GM12878 (cell line): ENCODE measurements around the gene PPFIBP1. TPM values are rescaled to one million over a fixed set of nuclear protein-coding genes. Genes with fewer than 3 reads are reported as not detected.

Experiments used
- ATAC-seq: fragments of 200-7000 bp; cut with Tn5 transposase; 3 replicates; pipeline ENCODE4 v1.9.1; 2020; ENCODE audit warnings: mild to moderate bottlenecking, moderate library complexity
- BruUV-seq: library from RNA; stranded (reverse); fragments of 400-500 nt; replicated peaks from 2 replicates; lab custom pipeline; 2021; lab: Mats Ljungman, UMichigan
- CTCF ChIA-PET: fragments of 300-600 bp; sonication (Branson Sonifier 250); formaldehyde crosslinking; extraction: SDS; loops from one replicate; lab custom pipeline; 2021; ENCODE audit warnings: inconsistent platforms; lab: Yijun Ruan, JAX
- POLR2A ChIA-PET: fragments of 350-600 bp; formaldehyde crosslinking; extraction: SDS; loops from one replicate; lab custom pipeline; 2021; ENCODE audit warnings: inconsistent platforms; lab: Charles Lee
- RAD21 ChIA-PET: fragments of 300-600 bp; sonication (Branson Sonifier 250); formaldehyde crosslinking; loops from one replicate; lab custom pipeline; 2023; ENCODE audit warnings: antibody characterized with exemption; ENCODE audit not compliant: unreplicated experiment; lab: Charles Lee
- SMC1A ChIA-PET: fragments of 300-600 bp; sonication (Branson Sonifier 250); formaldehyde crosslinking; loops from one replicate; lab custom pipeline; 2023; ENCODE audit not compliant: unreplicated experiment, uncharacterized antibody; lab: Charles Lee
- DNase-seq: peaks from one replicate; pipeline ENCODE4 v3.0.0-alpha.2; 2011; ENCODE audit warnings: low read depth, low spot score
- FAIRE-seq: peaks from 3 replicates; lab custom pipeline; 2011; peaks lifted over from hg19 to GRCh38; lab: Jason Lieb, UNC
- H2AFZ ChIP-seq: 2 replicates; pipeline ENCODE4 v1.6.0; 2011; ENCODE audit warnings: low read depth, low read length, control low read depth; ENCODE audit not compliant: control insufficient read depth
- H3K27ac ChIP-seq: 2 replicates; pipeline ENCODE4 v1.5.1; 2011; ENCODE audit warnings: control low read depth; ENCODE audit not compliant: control insufficient read depth, insufficient read depth
- H3K27me3 ChIP-seq, 2 experiments: replicated peaks in 1 of 2; 2 replicates each; pipeline versions ENCODE4 v1.6.0 to v1.6.1; 2011; ENCODE audit warnings: low read length in 1 of 2; ENCODE audit not compliant: control insufficient read depth in 2 of 2, insufficient read depth in 2 of 2
- H3K36me3 ChIP-seq, 2 experiments: 2 replicates each; pipeline ENCODE4 v1.5.1; 2011; ENCODE audit warnings: low read length in 1 of 2; ENCODE audit not compliant: control insufficient read depth in 2 of 2, insufficient read depth in 2 of 2
- H3K4me1 ChIP-seq: 2 replicates; pipeline ENCODE4 v1.6.1; 2011; ENCODE audit warnings: mild to moderate bottlenecking, low read length, moderate library complexity, mixed read lengths; ENCODE audit not compliant: control insufficient read depth, insufficient read depth
- H3K4me2 ChIP-seq: 2 replicates; pipeline ENCODE4 v1.6.0; 2011; ENCODE audit warnings: control low read depth; ENCODE audit not compliant: control insufficient read depth, insufficient read depth
- H3K4me3 ChIP-seq: fragments of 200-600 bp; sonication (generic); 2 replicates; pipeline ENCODE4 v1.5.1; 2016
- H3K79me2 ChIP-seq: 2 replicates; pipeline ENCODE4 v1.6.0; 2011; ENCODE audit warnings: low read length; ENCODE audit not compliant: control insufficient read depth, insufficient read depth
- H3K9ac ChIP-seq: 2 replicates; pipeline ENCODE4 v1.8.0; 2011; ENCODE audit warnings: low read length, control low read depth, mixed read lengths; ENCODE audit not compliant: control insufficient read depth, insufficient read depth
- H3K9me3 ChIP-seq: replicated peaks from 3 replicates; pipeline ENCODE4 v1.5.1; 2011; ENCODE audit warnings: mild to moderate bottlenecking, low read length; ENCODE audit not compliant: control insufficient read depth, insufficient read depth
- H4K20me1 ChIP-seq: 2 replicates; pipeline ENCODE4 v1.6.0; 2011; ENCODE audit not compliant: control insufficient read depth, insufficient read depth
- CREM ChIP-seq: IDR thresholded peaks from 2 replicates; pipeline ENCODE4 v1.6.1; 2014; ENCODE audit warnings: antibody characterized with exemption, low read depth
- ETV6 ChIP-seq, 2 experiments: fragments of 450-650 bp in 1 of 2; IDR thresholded peaks in 1 of 2; conservative IDR thresholded peaks in 1 of 2; 2 replicates each; pipeline ENCODE4 v1.6.1; 2014; ENCODE audit warnings: antibody characterized with exemption in 1 of 2, borderline replicate concordance in 1 of 2, low read depth in 1 of 2, mild to moderate bottlenecking in 1 of 2, moderate library complexity in 1 of 2
- PAX8 ChIP-seq: fragments of 450-650 bp; IDR thresholded peaks from 2 replicates; pipeline ENCODE4 v1.6.1; 2017; ENCODE audit warnings: mild to moderate bottlenecking, moderate library complexity
- SMARCA5 ChIP-seq: fragments of 450-650 bp; IDR thresholded peaks from 2 replicates; pipeline ENCODE4 v1.6.1; 2017; ENCODE audit warnings: mild to moderate bottlenecking
- SUZ12 ChIP-seq: fragments of 200-600 bp; sonication (generic); IDR thresholded peaks from one replicate; pipeline ENCODE4 v1.6.1; 2018; ENCODE audit warnings: antibody characterized with exemption, mild to moderate bottlenecking; ENCODE audit not compliant: unreplicated experiment
- TBL1XR1 ChIP-seq: IDR thresholded peaks from 2 replicates; pipeline ENCODE4 v1.6.1; 2012; ENCODE audit warnings: low read depth, low read length, improper control_type of control experiment
- ZSCAN29 ChIP-seq: fragments of 450-650 bp; IDR thresholded peaks from 2 replicates; pipeline ENCODE4 v1.6.1; 2017; ENCODE audit warnings: mild to moderate bottlenecking, moderate library complexity
- WGBS: methylation state at CpG from one replicate; pipeline ENCODE4 v1.1.6; 2016; ENCODE audit warnings: low lambda C conversion rate; ENCODE audit not compliant: insufficient replicate concordance, insufficient coverage; ENCODE audit errors: missing lambda C conversion rate; 5-methylcytosine and 5-hydroxymethylcytosine counted together
- in situ Hi-C: fragments of 300-500 bp; cut with MboI; formaldehyde crosslinking; loops from 9 replicates; pipeline ENCODE4 v1.14.3; 2018; ENCODE audit warnings: mixed read lengths
- intact Hi-C: fragments of 100-400 bp; cut with micrococcal nuclease; formaldehyde crosslinking; loops from one replicate; pipeline ENCODE4 v1.14.2; 2022; ENCODE audit not compliant: unreplicated experiment
- polyA plus RNA-seq, 11 experiments: library from polyadenylated mRNA; depleted of rRNA in 4 of 11; unstranded in 6 of 11; stranded (reverse) in 5 of 11; fragments of >200 nt; fragmentation: Nextera tagmentation in 4 of 11; fragmentation: Illumina TruSeq in 1 of 11; extraction: Ambion mirVana in 4 of 11; extraction: Trizol in 1 of 11; gene quantifications; 1 replicate in 1 of 11; 2 replicates in 10 of 11; pipeline versions ENCODE4 v1.2.1 to v1.2.3, GENCODE V29; 2011 to 2016; ENCODE audit warnings: inconsistent platforms in 2 of 11, missing spikeins in 2 of 11, low read depth in 1 of 11
- total RNA-seq, 4 experiments: library from RNA; depleted of rRNA in 3 of 4; stranded (reverse); fragments of >200 nt in 3 of 4; fragmentation: Illumina TruSeq in 1 of 4; extraction: Trizol in 1 of 4; gene quantifications; 2 replicates each; pipeline versions ENCODE4 v1.2.1 to v1.2.3, GENCODE V29; 2013 to 2021
- TF ChIP-seq, protein P1 (sequence below): IDR thresholded peaks from 2 replicates; pipeline ENCODE4 v1.6.1; 2012; ENCODE audit warnings: low read depth, low read length, improper control_type of control experiment
- TF ChIP-seq, protein P2 (sequence below): fragments of 450-650 bp; IDR thresholded peaks from 2 replicates; pipeline ENCODE4 v1.6.1; 2014; ENCODE audit warnings: mild to moderate bottlenecking

Gene PPFIBP1
- total and polyA plus RNA-seq, 10 of the 15 experiments (the other 5 are each of a cell fraction or from before 2014, with no cell fraction given): 0.47 to 7.8 (median 3.6) TPM

DNA sequence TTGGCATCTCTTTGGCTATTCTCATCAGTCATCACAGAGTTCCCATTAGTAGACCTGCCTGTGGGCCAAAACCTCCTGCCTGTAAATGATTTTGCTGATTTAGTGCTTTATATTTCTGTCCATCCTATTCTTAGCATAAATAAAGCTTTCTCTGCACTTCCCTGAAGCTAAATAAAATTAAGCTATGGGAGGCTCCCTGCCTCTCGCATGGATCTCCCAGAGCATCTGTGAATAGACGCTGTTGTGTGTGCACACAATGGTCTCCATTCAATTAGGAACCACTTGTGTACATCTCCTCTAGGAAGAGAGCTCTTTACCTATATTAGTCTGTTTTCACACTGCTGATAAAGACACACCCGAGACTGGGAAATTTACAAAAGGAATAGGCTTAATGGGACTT is 80.4 kb downstream of the PPFIBP1 start:
- RAD21 ChIA-PET: no interaction called here
- no peak overlapping the region for H3K9ac ChIP-seq
- no peaks in the 10 kb centered on the region for H3K79me2 ChIP-seq
- no peak for FAIRE-seq
- no TSS peak for BruUV-seq
- H4K20me1 ChIP-seq: no peaks in the 10 kb centered on the region
- SMC1A ChIA-PET: interaction anchor here (1.0 kb wide), 1 partner anchor 26 kb away, joined by 3 read pairs; no protein-coding TSS in a partner anchor
- no peak for TF ChIP-seq SUZ12
- TF ChIP-seq SMARCA5: no peak
- no peak for TF ChIP-seq CREM
- no peak for TF ChIP-seq ETV6 (conservative IDR thresholded peaks at IDR 0.05 in 1 of 2, IDR thresholded peaks at IDR 0.05 in 1 of 2; ENCODE audit: borderline replicate concordance in 1 of 2, low read depth in 1 of 2)
- TF ChIP-seq TBL1XR1: no peak
- TF ChIP-seq PAX8: no peak
- TF ChIP-seq, protein P1, sequence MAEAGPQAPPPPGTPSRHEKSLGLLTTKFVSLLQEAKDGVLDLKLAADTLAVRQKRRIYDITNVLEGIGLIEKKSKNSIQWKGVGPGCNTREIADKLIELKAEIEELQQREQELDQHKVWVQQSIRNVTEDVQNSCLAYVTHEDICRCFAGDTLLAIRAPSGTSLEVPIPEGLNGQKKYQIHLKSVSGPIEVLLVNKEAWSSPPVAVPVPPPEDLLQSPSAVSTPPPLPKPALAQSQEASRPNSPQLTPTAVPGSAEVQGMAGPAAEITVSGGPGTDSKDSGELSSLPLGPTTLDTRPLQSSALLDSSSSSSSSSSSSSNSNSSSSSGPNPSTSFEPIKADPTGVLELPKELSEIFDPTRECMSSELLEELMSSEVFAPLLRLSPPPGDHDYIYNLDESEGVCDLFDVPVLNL: no peak
- no peak for TF ChIP-seq ZSCAN29
- TF ChIP-seq, protein P2, sequence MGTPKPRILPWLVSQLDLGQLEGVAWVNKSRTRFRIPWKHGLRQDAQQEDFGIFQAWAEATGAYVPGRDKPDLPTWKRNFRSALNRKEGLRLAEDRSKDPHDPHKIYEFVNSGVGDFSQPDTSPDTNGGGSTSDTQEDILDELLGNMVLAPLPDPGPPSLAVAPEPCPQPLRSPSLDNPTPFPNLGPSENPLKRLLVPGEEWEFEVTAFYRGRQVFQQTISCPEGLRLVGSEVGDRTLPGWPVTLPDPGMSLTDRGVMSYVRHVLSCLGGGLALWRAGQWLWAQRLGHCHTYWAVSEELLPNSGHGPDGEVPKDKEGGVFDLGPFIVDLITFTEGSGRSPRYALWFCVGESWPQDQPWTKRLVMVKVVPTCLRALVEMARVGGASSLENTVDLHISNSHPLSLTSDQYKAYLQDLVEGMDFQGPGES: no peak
- TF ChIP-seq, all 136 proteins: peak for 0
- Histone ChIP-seq H3K4me1 (no peaks in the 10 kb centered on the region), H3K4me2 (no peak overlapping the region), H2AFZ (no peak overlapping the region), H3K4me3 (no peak overlapping the region), H3K27ac (no peak overlapping the region), H3K9me3 (peaks cover 3% of the 10 kb centered on the region; the same call in 2 of the 3 replicates), H3K27me3 (no peaks in the 10 kb centered on the region), H3K36me3 (no peaks in the 10 kb centered on the region)
- intact Hi-C loops (no loop called here), in situ Hi-C loops (no loop called here)
- DNase-seq: no peak
- WGBS: 97% methylated on average over 3 of the region's 3 CpGs
- CTCF ChIA-PET: no interaction called here
- POLR2A ChIA-PET: interaction anchor here (0.5 kb wide), 1 partner anchor 386 kb away, joined by 3 read pairs; no protein-coding TSS in a partner anchor
- ATAC-seq: no peak
